GM12878 (cell line): Measurements from ENCODE around the gene LENG9. TPM values are rescaled to one million over a fixed set of nuclear protein-coding genes. Genes with fewer than 3 reads are reported as not detected.

Experiments used
- ATAC-seq: fragments of 200-7000 bp; cut with Tn5 transposase; 3 replicates; pipeline ENCODE4 v1.9.1; 2020; ENCODE audit warnings: mild to moderate bottlenecking, moderate library complexity
- BruUV-seq: library from RNA; stranded (reverse); fragments of 400-500 nt; replicated peaks from 2 replicates; lab custom pipeline; 2021; lab: Mats Ljungman, UMichigan
- CTCF ChIA-PET: fragments of 300-600 bp; sonication (Branson Sonifier 250); formaldehyde crosslinking; extraction: SDS; loops from one replicate; lab custom pipeline; 2021; ENCODE audit warnings: inconsistent platforms; lab: Yijun Ruan, JAX
- POLR2A ChIA-PET: fragments of 350-600 bp; formaldehyde crosslinking; extraction: SDS; loops from one replicate; lab custom pipeline; 2021; ENCODE audit warnings: inconsistent platforms; lab: Charles Lee
- RAD21 ChIA-PET: fragments of 300-600 bp; sonication (Branson Sonifier 250); formaldehyde crosslinking; loops from one replicate; lab custom pipeline; 2023; ENCODE audit warnings: antibody characterized with exemption; ENCODE audit not compliant: unreplicated experiment; lab: Charles Lee
- SMC1A ChIA-PET: fragments of 300-600 bp; sonication (Branson Sonifier 250); formaldehyde crosslinking; loops from one replicate; lab custom pipeline; 2023; ENCODE audit not compliant: unreplicated experiment, uncharacterized antibody; lab: Charles Lee
- DNase-seq: peaks from one replicate; pipeline ENCODE4 v3.0.0-alpha.2; 2011; ENCODE audit warnings: low read depth, low spot score
- FAIRE-seq: peaks from 3 replicates; lab custom pipeline; 2011; peaks lifted over from hg19 to GRCh38; lab: Jason Lieb, UNC
- H2AFZ ChIP-seq: 2 replicates; pipeline ENCODE4 v1.6.0; 2011; ENCODE audit warnings: low read depth, low read length, control low read depth; ENCODE audit not compliant: control insufficient read depth
- H3K27ac ChIP-seq: 2 replicates; pipeline ENCODE4 v1.5.1; 2011; ENCODE audit warnings: control low read depth; ENCODE audit not compliant: control insufficient read depth, insufficient read depth
- H3K27me3 ChIP-seq, 2 experiments: replicated peaks in 1 of 2; 2 replicates each; pipeline versions ENCODE4 v1.6.0 to v1.6.1; 2011; ENCODE audit warnings: low read length in 1 of 2; ENCODE audit not compliant: control insufficient read depth in 2 of 2, insufficient read depth in 2 of 2
- H3K36me3 ChIP-seq, 2 experiments: 2 replicates each; pipeline ENCODE4 v1.5.1; 2011; ENCODE audit warnings: low read length in 1 of 2; ENCODE audit not compliant: control insufficient read depth in 2 of 2, insufficient read depth in 2 of 2
- H3K4me1 ChIP-seq: 2 replicates; pipeline ENCODE4 v1.6.1; 2011; ENCODE audit warnings: mild to moderate bottlenecking, low read length, moderate library complexity, mixed read lengths; ENCODE audit not compliant: control insufficient read depth, insufficient read depth
- H3K4me2 ChIP-seq: 2 replicates; pipeline ENCODE4 v1.6.0; 2011; ENCODE audit warnings: control low read depth; ENCODE audit not compliant: control insufficient read depth, insufficient read depth
- H3K4me3 ChIP-seq: fragments of 200-600 bp; sonication (generic); 2 replicates; pipeline ENCODE4 v1.5.1; 2016
- H3K79me2 ChIP-seq: 2 replicates; pipeline ENCODE4 v1.6.0; 2011; ENCODE audit warnings: low read length; ENCODE audit not compliant: control insufficient read depth, insufficient read depth
- H3K9ac ChIP-seq: 2 replicates; pipeline ENCODE4 v1.8.0; 2011; ENCODE audit warnings: low read length, control low read depth, mixed read lengths; ENCODE audit not compliant: control insufficient read depth, insufficient read depth
- H3K9me3 ChIP-seq: replicated peaks from 3 replicates; pipeline ENCODE4 v1.5.1; 2011; ENCODE audit warnings: mild to moderate bottlenecking, low read length; ENCODE audit not compliant: control insufficient read depth, insufficient read depth
- H4K20me1 ChIP-seq: 2 replicates; pipeline ENCODE4 v1.6.0; 2011; ENCODE audit not compliant: control insufficient read depth, insufficient read depth
- BMI1 ChIP-seq: fragments of 450-650 bp; IDR thresholded peaks from 2 replicates; pipeline ENCODE4 v1.6.1; 2016; ENCODE audit warnings: mild to moderate bottlenecking, moderate library complexity, borderline replicate concordance
- POLR2A ChIP-seq: IDR thresholded peaks from 2 replicates; pipeline ENCODE4 v1.6.1; 2011; ENCODE audit warnings: low read depth, mild to moderate bottlenecking, low read length
- WGBS: methylation state at CpG from one replicate; pipeline ENCODE4 v1.1.6; 2016; ENCODE audit warnings: low lambda C conversion rate; ENCODE audit not compliant: insufficient replicate concordance, insufficient coverage; ENCODE audit errors: missing lambda C conversion rate; 5-methylcytosine and 5-hydroxymethylcytosine counted together
- in situ Hi-C: fragments of 300-500 bp; cut with MboI; formaldehyde crosslinking; loops from 9 replicates; pipeline ENCODE4 v1.14.3; 2018; ENCODE audit warnings: mixed read lengths
- intact Hi-C: fragments of 100-400 bp; cut with micrococcal nuclease; formaldehyde crosslinking; loops from one replicate; pipeline ENCODE4 v1.14.2; 2022; ENCODE audit not compliant: unreplicated experiment
- polyA plus RNA-seq, 11 experiments: library from polyadenylated mRNA; depleted of rRNA in 4 of 11; unstranded in 6 of 11; stranded (reverse) in 5 of 11; fragments of >200 nt; fragmentation: Nextera tagmentation in 4 of 11; fragmentation: Illumina TruSeq in 1 of 11; extraction: Ambion mirVana in 4 of 11; extraction: Trizol in 1 of 11; gene quantifications; 1 replicate in 1 of 11; 2 replicates in 10 of 11; pipeline versions ENCODE4 v1.2.1 to v1.2.3, GENCODE V29; 2011 to 2016; ENCODE audit warnings: inconsistent platforms in 2 of 11, missing spikeins in 2 of 11, low read depth in 1 of 11
- total RNA-seq, 4 experiments: library from RNA; depleted of rRNA in 3 of 4; stranded (reverse); fragments of >200 nt in 3 of 4; fragmentation: Illumina TruSeq in 1 of 4; extraction: Trizol in 1 of 4; gene quantifications; 2 replicates each; pipeline versions ENCODE4 v1.2.1 to v1.2.3, GENCODE V29; 2013 to 2021
- TF ChIP-seq, protein P1 (sequence below): fragments of 450-650 bp; formaldehyde crosslinking; IDR thresholded peaks from 2 replicates; pipeline ENCODE4 v1.5.0; 2022; ENCODE audit warnings: mild to moderate bottlenecking, missing genetic modification characterization

Gene LENG9
- total and polyA plus RNA-seq, 10 of the 15 experiments (the other 5 are each of a cell fraction or from before 2014, with no cell fraction given) = 0.09 to 2.9 (median 0.76) TPM; not detected in 1

DNA sequence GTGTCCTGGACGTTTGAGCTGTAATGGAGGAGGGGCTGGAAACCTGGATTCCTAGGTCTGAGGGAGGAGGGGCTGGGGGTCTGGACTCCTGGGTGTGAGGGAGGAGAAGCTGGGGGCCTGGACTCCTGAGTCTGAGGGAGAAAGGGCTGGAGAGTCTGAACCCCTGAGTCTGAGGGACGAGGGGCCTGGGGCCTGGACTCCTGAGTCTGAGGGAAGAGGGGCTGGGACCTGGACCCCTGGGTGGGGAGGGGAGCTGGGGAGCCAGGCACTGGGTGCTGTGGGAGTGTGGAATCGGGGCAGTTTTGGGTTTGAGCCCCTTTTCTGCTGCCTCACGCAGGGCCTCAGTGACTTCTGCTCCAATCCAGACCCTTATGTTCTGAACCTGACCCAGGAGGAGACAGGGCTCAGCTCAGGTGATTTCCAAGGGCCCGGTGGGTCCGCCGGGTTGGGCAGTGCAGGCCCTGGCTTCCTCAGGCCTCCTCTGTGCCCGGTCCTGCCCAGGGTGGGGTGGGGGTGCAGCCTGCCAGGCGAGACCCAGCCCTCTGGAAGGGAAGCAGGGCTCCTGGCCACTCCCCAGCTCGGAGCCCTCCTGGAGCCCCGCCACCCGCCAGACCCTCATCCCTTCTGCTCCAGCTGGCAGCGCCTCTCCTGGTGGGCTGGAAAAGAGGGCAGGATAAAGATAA, 33.9 kb downstream of the LENG9 start:
- H3K4me3 ChIP-seq = no peak overlapping the region
- H2AFZ ChIP-seq = no peak overlapping the region
- H3K79me2 ChIP-seq = no peaks in the 10 kb centered on the region
- BruUV-seq = no TSS peak
- in situ Hi-C loops = no loop called here
- no peak overlapping the region for H3K27ac ChIP-seq
- H3K4me2 ChIP-seq = no peak overlapping the region
- no peaks in the 10 kb centered on the region; a peak in 1 of 4 replicates for H3K27me3 ChIP-seq
- H3K9ac ChIP-seq = no peak overlapping the region
- DNase-seq (no peak), ATAC-seq (no peak), FAIRE-seq (no peak)
- no peaks in the 10 kb centered on the region; a peak in 1 of 4 replicates for H3K36me3 ChIP-seq
- POLR2A ChIA-PET = no interaction called here
- TF ChIP-seq, protein P1, sequence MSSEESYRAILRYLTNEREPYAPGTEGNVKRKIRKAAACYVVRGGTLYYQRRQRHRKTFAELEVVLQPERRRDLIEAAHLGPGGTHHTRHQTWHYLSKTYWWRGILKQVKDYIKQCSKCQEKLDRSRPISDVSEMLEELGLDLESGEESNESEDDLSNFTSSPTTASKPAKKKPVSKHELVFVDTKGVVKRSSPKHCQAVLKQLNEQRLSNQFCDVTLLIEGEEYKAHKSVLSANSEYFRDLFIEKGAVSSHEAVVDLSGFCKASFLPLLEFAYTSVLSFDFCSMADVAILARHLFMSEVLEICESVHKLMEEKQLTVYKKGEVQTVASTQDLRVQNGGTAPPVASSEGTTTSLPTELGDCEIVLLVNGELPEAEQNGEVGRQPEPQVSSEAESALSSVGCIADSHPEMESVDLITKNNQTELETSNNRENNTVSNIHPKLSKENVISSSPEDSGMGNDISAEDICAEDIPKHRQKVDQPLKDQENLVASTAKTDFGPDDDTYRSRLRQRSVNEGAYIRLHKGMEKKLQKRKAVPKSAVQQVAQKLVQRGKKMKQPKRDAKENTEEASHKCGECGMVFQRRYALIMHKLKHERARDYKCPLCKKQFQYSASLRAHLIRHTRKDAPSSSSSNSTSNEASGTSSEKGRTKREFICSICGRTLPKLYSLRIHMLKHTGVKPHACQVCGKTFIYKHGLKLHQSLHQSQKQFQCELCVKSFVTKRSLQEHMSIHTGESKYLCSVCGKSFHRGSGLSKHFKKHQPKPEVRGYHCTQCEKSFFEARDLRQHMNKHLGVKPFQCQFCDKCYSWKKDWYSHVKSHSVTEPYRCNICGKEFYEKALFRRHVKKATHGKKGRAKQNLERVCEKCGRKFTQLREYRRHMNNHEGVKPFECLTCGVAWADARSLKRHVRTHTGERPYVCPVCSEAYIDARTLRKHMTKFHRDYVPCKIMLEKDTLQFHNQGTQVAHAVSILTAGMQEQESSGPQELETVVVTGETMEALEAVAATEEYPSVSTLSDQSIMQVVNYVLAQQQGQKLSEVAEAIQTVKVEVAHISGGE (CRISPR knock-in tag) = no peak
- TF ChIP-seq POLR2A (peak; percentile 38; the same call in 1 of the 2 replicates), BMI1 (no peak)
- H3K4me1 ChIP-seq = no peaks in the 10 kb centered on the region
- RAD21 ChIA-PET = interaction anchor here (1.0 kb wide), 1 partner anchor 245 kb away, joined by 3 read pairs; no protein-coding TSS in a partner anchor
- no peaks in the 10 kb centered on the region for H3K9me3 ChIP-seq
- WGBS = 23% methylated on average over 12 of the region's 13 CpGs
- no peaks in the 10 kb centered on the region; the same call in 1 of the 2 replicates for H4K20me1 ChIP-seq
- intact Hi-C loops = no loop called here
- SMC1A ChIA-PET = interaction anchor here (0.6 kb wide), 1 partner anchor 156 kb away, joined by 3 read pairs; no protein-coding TSS in a partner anchor
- CTCF ChIA-PET = interaction anchor here (1.5 kb wide), 2 partner anchors 19 to 48 kb away, joined by 4 read pairs; partner anchors contain the start of gene LENG8
